Measurements from ENCODE around the gene FHIT.
"Not testable (repeated sequence)": the region's sequence is repeated elsewhere in the genome, so short reads cannot be mapped to it uniquely, and the experiment has no call there.

Gene FHIT

DNA sequence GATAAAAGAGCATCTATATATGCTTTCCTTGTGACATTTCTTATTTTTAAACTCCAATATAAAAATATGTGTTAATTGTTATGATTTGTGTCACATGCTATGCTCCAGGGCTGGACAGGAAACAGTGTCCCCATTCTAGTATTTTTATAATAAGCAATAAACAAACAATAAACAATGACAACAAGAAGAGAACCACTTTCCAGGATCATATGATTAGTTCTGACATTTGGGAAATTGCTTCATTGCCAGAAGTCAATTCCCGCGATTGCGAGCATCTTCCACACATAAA lies 260.9 kb downstream of the FHIT start:
- DNase-seq (ENCODE audit: low read depth) = no peak
- TF ChIP-seq, protein P1, sequence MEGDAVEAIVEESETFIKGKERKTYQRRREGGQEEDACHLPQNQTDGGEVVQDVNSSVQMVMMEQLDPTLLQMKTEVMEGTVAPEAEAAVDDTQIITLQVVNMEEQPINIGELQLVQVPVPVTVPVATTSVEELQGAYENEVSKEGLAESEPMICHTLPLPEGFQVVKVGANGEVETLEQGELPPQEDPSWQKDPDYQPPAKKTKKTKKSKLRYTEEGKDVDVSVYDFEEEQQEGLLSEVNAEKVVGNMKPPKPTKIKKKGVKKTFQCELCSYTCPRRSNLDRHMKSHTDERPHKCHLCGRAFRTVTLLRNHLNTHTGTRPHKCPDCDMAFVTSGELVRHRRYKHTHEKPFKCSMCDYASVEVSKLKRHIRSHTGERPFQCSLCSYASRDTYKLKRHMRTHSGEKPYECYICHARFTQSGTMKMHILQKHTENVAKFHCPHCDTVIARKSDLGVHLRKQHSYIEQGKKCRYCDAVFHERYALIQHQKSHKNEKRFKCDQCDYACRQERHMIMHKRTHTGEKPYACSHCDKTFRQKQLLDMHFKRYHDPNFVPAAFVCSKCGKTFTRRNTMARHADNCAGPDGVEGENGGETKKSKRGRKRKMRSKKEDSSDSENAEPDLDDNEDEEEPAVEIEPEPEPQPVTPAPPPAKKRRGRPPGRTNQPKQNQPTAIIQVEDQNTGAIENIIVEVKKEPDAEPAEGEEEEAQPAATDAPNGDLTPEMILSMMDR (conservative IDR thresholded peaks at IDR 0.05; ENCODE audit: low read depth, low read length) = no peak
- no peak overlapping the region for H3K4me3 ChIP-seq (ENCODE audit: low read length)

DNA sequence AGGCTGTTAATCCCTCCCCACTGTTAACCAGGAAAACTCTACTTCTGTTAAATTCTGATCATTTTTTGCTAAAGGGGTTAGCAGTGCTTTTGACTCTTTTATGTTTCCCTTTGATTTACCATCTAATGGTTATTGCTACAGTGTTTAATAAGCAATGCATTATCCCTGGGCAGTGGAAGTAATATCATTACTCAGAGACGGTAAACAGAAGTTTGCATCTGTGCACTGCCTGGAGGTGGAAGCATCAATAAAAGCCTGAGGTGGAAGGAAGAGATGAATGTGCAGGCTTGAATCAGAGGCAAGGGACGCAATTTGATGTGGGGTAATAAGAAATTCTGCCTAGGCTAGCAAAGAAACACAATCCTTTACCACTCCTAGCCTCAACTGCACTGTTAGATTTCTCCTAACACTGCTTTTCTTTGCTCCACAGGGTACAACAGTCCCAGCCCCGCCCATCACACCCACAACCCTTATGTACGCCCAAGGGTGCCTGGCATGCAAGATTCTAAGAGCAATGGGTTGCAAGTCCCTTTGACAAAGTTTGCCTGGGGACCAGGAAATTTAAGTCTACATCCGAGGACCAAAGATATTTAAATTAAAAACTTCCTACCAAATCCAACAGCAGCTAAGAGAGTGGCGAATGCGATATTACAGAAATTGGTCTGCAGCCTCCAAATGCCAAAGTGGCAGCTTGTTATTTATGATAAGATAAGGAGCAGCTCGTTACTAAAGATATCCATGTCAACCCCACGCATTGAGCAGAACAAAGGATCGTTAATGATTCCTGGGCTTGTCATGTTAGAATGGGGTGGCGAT lies 261.4 kb downstream of the FHIT start:
- H3K4me3 ChIP-seq (ENCODE audit: low read length) = no peak overlapping the region
- TF ChIP-seq, protein P1 (conservative IDR thresholded peaks at IDR 0.05; ENCODE audit: low read depth, low read length) = no peak
- DNase-seq (ENCODE audit: low read depth) = no peak

DNA sequence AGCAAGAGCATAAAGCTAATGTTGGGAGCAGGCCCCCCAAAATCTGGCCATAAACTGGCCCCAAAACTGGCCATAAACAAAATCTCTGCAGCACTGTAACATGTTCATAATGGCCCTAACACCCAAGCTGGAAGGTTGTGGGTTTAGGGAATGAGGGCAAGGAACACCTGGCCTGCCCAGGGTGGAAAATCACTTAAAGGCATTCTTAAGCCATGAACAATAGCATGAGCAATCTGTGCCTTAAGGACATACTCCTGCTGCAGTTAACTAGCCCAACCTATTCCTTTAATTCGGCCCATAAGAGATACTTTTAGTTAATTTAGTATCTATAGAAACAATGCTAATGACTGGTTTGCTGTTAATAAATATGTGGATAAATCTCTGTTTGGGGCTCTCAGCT lies 264.1 kb downstream of the FHIT start:
- not testable (repeated sequence) for H3K4me3 ChIP-seq (ENCODE audit: low read length); DNase-seq (ENCODE audit: low read depth)

DNA sequence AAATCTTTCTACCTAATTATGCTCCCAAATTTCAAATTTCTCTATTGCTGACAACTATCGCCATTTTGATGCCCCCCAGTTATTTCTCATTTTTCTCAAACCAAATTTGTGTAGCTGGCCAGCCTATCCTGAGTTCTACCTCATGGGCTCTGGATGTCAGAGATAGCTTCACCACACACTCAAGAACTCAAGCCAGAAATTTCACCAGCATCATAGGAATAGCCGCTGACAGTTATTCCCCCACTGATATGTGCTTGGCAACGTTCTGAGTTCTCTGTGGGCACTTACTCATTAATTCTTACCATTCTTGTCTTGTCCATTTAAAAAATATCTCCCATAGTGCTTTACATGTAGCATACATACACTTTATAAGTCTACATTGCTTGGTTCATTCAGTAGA lies 264.7 kb downstream of the FHIT start:
- no peak for DNase-seq (ENCODE audit: low read depth)
- TF ChIP-seq, protein P1 (conservative IDR thresholded peaks at IDR 0.05; ENCODE audit: low read depth, low read length) = no peak
- H3K4me3 ChIP-seq (ENCODE audit: low read length) = no peak overlapping the region

DNA sequence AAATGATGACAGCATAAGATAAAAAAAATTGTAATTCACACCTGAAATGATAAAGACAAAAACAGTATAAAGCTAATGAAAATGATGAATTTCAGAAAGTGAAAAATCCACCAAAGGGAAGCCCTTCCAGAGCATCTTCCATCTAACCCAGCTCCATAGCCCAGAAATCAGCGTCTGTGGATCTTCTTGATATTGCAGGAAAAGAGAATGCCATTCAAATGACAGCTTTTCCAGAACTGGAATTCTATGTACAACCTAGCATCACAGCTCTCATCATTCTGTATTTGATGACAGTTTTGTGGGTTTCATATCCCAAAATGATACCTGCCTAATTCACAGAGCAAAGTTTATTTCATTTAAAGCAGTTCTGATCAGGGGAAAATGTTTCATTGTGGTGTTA lies 267.3 kb downstream of the FHIT start:
- TF ChIP-seq, protein P1 (conservative IDR thresholded peaks at IDR 0.05; ENCODE audit: low read depth, low read length) = no peak

DNA sequence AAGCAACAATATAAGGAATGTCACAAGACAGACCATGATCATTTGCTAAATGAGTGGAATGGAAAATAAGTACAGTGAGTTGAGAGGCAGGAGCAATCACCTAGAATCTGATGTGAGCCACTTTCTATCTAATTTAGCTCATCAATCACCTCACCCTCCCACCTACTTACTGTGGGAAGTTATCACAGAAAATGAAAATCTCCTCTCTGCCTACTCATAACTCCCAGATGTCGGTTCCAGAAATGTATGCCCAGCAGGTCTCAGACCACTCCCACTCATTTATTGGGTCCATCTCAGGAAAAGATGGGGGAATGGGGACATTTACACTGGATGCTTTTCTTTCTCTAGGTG lies 270.9 kb downstream of the FHIT start:
- H3K4me3 ChIP-seq (ENCODE audit: low read length) = no peak overlapping the region
- TF ChIP-seq, protein P1 (conservative IDR thresholded peaks at IDR 0.05; ENCODE audit: low read depth, low read length) = no peak
- DNase-seq (ENCODE audit: low read depth) = no peak

More for the DNA sequence above, 267.3 kb downstream of the FHIT start:
- no peak overlapping the region for H3K4me3 ChIP-seq (ENCODE audit: low read length)
- no peak for DNase-seq (ENCODE audit: low read depth)

DNA sequence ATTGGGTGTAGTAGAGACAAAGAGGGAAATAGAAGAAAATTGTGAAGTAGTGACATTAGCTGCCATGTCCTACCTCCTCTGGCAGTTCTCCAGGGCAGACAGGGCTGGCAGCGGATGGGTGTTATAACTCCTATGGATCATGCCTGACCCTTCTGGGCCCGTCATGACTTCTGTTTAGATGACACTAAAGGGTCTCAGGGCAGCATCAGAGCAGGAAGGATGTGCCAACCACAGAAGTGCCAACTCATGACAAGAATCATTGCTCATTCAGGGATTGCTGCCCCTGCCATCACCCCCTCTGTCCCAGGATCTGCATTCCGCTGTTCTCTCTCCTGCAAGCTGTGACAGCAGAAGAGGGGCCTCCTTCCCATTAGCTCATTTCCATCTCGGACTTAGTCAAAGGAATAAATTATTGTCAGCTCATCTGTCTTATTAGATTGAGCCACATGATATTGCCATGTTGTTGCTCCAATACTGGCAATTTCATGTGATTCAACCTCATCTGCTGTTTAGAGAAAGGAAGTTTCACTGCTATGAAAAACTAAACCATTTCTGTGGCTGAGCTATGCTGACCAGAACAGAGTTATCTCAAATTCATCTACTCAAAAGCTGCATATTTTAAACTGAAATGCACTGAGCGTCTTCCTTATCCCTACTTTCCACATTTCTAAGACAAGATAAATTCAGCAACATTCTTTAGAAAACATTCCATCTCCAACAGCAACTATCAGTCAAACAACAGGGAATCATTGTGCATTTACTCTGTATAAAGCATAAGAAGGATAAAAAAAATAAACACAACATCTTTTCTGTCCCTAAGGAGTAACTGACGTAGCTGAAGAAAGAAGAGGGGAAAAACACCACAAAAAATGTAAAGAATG lies 271.6 kb downstream of the FHIT start:
- H3K4me3 ChIP-seq (ENCODE audit: low read length) = no peak overlapping the region
- no peak for DNase-seq (ENCODE audit: low read depth)
- TF ChIP-seq, protein P1 (conservative IDR thresholded peaks at IDR 0.05; ENCODE audit: low read depth, low read length) = no peak
